Calu3 (cell line): ENCODE results near the gene DLGAP1. TPM values are rescaled to one million over a fixed set of nuclear protein-coding genes. Genes with fewer than 3 reads are reported as not detected.

Source experiments
- BruUV-seq: library from RNA; stranded (reverse); fragments of 400-500 nt; replicated peaks from 2 replicates; lab custom pipeline; 2021; lab: Mats Ljungman, UMichigan
- CTCF ChIA-PET: fragments of 300-600 bp; sonication (Branson Sonifier 250); formaldehyde crosslinking; loops from one replicate; lab custom pipeline; 2022; ENCODE audit warnings: antibody characterized with exemption; lab: Charles Lee
- DNase-seq: peaks from one replicate; pipeline ENCODE4 v3.0.0; 2022
- H3K27ac Mint-ChIP-seq: one replicate; pipeline ENCODE4 v1.8.0; 2022; ENCODE audit warnings: mixed read lengths; ENCODE audit not compliant: unreplicated experiment
- H3K27me3 Mint-ChIP-seq: one replicate; pipeline ENCODE4 v1.8.0; 2022; ENCODE audit warnings: mixed read lengths; ENCODE audit not compliant: unreplicated experiment
- H3K36me3 Mint-ChIP-seq: one replicate; pipeline ENCODE4 v1.8.0; 2022; ENCODE audit warnings: mild to moderate bottlenecking, moderate library complexity, mixed read lengths; ENCODE audit not compliant: insufficient read depth, unreplicated experiment
- H3K4me1 Mint-ChIP-seq: one replicate; pipeline ENCODE4 v1.8.0; 2022; ENCODE audit warnings: mild to moderate bottlenecking, low read depth, mixed read lengths; ENCODE audit not compliant: unreplicated experiment
- H3K4me3 Mint-ChIP-seq: one replicate; pipeline ENCODE4 v1.8.0; 2022; ENCODE audit warnings: mild to moderate bottlenecking, low read depth, moderate library complexity, mixed read lengths; ENCODE audit not compliant: unreplicated experiment
- H3K9me3 Mint-ChIP-seq: one replicate; pipeline ENCODE4 v1.8.0; 2022; ENCODE audit warnings: low read depth, mixed read lengths; ENCODE audit not compliant: unreplicated experiment
- intact Hi-C: fragments of 100-400 bp; cut with micrococcal nuclease; formaldehyde crosslinking; loops from one replicate; pipeline ENCODE4 v1.10.0; 2022; ENCODE audit not compliant: unreplicated experiment
- total RNA-seq: library from RNA; stranded (reverse); gene quantifications from 2 replicates; pipeline ENCODE4 v1.2.3, GENCODE V29; 2022
- TF ChIP-seq, protein P1 (sequence below): fragments of 200-600 bp; IDR thresholded peaks from one replicate; pipeline ENCODE4 v1.8.0; 2022; ENCODE audit warnings: antibody characterized with exemption; ENCODE audit not compliant: unreplicated experiment

DLGAP1 gene
- total RNA-seq, 1 experiment from 2014 or later, result 9.0 TPM

- Mint-ChIP-seq H3K4me3 (no peak overlapping the region), H3K4me1 (no peaks in the 10 kb centered on the region), H3K9me3 (no peaks in the 10 kb centered on the region), H3K27ac (no peak overlapping the region), H3K27me3 (no peaks in the 10 kb centered on the region), H3K36me3 (no peaks in the 10 kb centered on the region)
- no TSS peak for BruUV-seq
- intact Hi-C loops, result no loop called here
- CTCF ChIA-PET, result no interaction called here
- DNase-seq, result no peak
- TF ChIP-seq, protein P1, sequence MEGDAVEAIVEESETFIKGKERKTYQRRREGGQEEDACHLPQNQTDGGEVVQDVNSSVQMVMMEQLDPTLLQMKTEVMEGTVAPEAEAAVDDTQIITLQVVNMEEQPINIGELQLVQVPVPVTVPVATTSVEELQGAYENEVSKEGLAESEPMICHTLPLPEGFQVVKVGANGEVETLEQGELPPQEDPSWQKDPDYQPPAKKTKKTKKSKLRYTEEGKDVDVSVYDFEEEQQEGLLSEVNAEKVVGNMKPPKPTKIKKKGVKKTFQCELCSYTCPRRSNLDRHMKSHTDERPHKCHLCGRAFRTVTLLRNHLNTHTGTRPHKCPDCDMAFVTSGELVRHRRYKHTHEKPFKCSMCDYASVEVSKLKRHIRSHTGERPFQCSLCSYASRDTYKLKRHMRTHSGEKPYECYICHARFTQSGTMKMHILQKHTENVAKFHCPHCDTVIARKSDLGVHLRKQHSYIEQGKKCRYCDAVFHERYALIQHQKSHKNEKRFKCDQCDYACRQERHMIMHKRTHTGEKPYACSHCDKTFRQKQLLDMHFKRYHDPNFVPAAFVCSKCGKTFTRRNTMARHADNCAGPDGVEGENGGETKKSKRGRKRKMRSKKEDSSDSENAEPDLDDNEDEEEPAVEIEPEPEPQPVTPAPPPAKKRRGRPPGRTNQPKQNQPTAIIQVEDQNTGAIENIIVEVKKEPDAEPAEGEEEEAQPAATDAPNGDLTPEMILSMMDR, result no peak
These were observed 217.5 kb downstream of the DLGAP1 start for GRCh38 chr18:4237664-4238041.

DNA sequence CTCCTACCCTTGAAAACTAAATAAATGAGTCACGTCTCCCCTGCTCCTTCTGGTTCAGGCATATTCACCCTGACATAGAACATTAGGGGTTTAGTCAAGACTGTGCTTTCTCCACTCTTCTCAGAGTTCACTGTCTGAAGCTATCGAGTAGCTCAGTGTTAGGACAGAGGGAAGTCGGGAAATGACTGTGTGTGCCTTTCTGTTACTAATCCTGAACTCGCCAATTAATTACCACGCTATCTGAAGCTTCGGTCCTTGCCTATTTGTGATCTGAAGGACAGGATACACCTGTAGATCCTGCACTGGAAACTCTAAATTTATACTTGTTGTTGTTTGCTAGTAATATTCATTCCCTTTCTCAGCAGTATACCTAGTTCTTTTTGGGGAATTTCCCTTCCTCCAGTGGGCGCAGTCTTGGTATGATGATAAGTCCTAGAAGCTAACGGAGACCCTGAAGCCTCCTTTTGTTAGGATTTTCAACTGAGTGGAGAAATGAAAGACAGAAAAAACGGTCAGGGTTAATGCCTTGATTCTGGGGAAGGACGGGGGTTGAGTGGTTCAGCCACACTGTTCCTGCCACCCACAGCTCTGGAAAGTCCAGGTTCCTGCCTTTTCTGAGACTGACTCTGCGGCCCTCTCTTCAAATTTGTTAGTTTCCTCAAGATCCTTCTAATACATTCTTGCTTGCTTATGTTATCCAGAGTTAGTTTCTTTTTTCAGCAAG lies 218.0 kb downstream of the DLGAP1 start:
- no peak overlapping the region for H3K4me3 Mint-ChIP-seq
- BruUV-seq, result no TSS peak
- CTCF ChIA-PET, result no interaction called here
- no peaks in the 10 kb centered on the region for H3K9me3 Mint-ChIP-seq
- TF ChIP-seq, protein P1, result no peak
- H3K36me3 Mint-ChIP-seq, result no peaks in the 10 kb centered on the region
- no peak for DNase-seq
- intact Hi-C loops, result no loop called here
- H3K27me3 Mint-ChIP-seq, result no peaks in the 10 kb centered on the region
- H3K27ac Mint-ChIP-seq, result no peak overlapping the region
- H3K4me1 Mint-ChIP-seq, result no peaks in the 10 kb centered on the region

DNA sequence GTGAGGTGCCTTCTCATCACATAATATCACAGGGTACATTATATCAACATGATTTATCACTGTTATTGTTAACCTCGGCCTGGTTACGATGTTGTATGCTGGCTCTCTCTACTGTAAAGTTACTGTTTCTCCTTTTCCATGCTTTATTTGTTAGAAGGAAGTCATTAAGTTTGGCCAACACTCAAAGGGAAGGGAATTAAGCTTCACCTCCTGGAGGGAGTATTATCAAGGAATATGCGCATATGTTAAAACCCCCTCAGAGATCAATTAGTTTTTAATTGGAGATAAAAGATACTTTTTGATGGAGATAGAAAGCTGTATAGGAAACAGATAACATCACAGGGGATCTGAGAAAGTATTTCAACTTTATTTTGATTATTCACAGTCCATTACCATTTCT lies 221.6 kb downstream of the DLGAP1 start:
- BruUV-seq, result no TSS peak
- TF ChIP-seq, protein P1, result no peak
- CTCF ChIA-PET, result no interaction called here
- no peaks in the 10 kb centered on the region for H3K4me1 Mint-ChIP-seq
- no peaks in the 10 kb centered on the region for H3K36me3 Mint-ChIP-seq
- intact Hi-C loops, result no loop called here
- H3K4me3 Mint-ChIP-seq, result no peak overlapping the region
- H3K9me3 Mint-ChIP-seq, result no peaks in the 10 kb centered on the region
- no peaks in the 10 kb centered on the region for H3K27me3 Mint-ChIP-seq
- H3K27ac Mint-ChIP-seq, result no peak overlapping the region
- DNase-seq, result no peak

GRCh38 chr18:4232656-4233055 lies 222.5 kb downstream of the DLGAP1 start:
- TF ChIP-seq, protein P1, result no peak
- intact Hi-C loops, result no loop called here
- H3K27ac Mint-ChIP-seq, result no peak overlapping the region
- no peaks in the 10 kb centered on the region for H3K27me3 Mint-ChIP-seq
- no peaks in the 10 kb centered on the region for H3K36me3 Mint-ChIP-seq
- no peak overlapping the region for H3K4me3 Mint-ChIP-seq
- no TSS peak for BruUV-seq
- DNase-seq, result no peak
- no peaks in the 10 kb centered on the region for H3K4me1 Mint-ChIP-seq
- H3K9me3 Mint-ChIP-seq, result peaks cover 4% of the 10 kb centered on the region
- CTCF ChIA-PET, result no interaction called here
